ENCODE data around the gene OR6C76.

GRCh38 chr12:55400229-55400628 is 25.8 kb upstream of the OR6C76 start, which contains the start of gene OR6C65:
- no peak for TF ChIP-seq POLR2A (IDR thresholded peaks at IDR 0.05)
- no peak for TF ChIP-seq CTCF (IDR thresholded peaks at IDR 0.05)

Measured in tibial nerve (tissue), 3 donors.